Stimulated activated CD8-positive, alpha-beta memory T cell treated with anti-CD3 and anti-CD28 coated beads, Interleukin-12 subunit alpha, Interleukin-12 subunit beta, amount 100 ng/mL, for 4 hours (primary cell): Measurements from ENCODE around the gene MDFI.

Experiments
- DNase-seq: peaks from one replicate; pipeline ENCODE4 v3.0.0-alpha.2; 2020; ENCODE audit warnings: low read depth

Gene MDFI, protein sequence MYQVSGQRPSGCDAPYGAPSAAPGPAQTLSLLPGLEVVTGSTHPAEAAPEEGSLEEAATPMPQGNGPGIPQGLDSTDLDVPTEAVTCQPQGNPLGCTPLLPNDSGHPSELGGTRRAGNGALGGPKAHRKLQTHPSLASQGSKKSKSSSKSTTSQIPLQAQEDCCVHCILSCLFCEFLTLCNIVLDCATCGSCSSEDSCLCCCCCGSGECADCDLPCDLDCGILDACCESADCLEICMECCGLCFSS

DNA sequence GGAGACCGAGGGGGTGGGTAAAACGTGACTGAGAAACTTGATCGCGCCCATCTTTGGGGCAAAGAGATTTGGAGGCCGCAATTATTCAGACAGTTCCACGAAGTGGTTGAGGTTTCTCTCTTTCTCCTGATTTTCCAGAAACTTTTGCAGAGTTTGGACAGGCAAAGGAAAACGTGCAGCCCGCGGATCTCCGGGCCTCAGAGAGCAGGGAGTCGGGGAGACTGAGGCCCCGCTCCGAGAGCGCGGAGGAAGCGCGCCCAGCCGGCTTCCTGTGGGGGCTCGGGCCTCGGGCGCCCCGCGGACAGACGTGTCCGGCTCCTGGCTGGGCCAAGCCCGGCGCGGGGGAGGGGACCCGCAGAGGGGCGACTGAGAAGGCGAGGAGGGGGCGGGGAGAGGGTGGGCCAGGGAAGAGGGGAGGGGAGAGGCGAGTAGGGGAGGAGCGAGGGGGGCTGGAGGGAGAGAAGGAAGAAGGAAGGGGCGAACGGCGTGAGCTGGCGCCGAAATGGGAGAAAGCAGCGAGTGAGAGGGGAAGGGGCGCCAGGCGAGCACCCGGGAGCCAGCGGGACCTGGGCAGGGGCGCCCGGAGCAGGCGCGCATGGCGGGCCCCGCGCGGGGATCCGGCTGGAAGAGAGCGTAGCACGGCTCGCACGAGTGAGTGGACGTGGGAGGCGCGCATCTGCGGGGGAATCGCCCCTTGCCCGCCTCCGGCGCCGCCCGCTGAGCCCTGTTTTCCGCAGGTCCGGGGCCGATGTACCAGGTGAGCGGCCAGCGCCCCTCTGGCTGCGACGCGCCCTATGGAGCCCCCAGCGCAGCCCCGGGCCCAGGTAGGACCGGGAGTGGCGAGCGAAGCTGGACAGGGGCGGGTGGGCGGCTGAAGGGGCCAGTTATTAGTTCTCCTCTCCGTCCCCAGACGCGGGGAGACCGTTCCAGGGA, at the start of gene MDFI:
TSS of gene MDFI (plus strand) at position 467 of the 933 bp plus-strand sequence. CDS start at position 749, 282 bp downstream.
- DNase-seq: no peak

DNA sequence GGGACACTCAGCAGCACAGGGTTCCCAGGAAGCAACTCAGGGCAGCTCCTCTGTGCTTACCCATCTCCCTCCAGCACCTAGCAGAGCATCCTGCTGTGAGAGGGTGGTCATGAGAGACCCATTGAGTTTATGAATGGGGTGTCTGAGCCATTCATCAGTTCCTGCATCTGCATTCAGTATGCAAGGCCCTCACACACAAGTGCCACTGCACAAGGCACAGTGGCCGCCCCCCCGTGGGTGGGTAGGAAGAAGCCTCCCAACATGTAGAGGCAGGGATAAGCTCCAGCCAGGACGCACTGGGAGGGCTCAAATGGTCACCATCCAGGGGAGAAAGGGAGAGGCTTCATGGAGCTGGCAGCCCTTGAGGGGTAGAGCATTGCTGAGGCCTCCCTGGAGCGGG, 49.0 kb upstream of the MDFI start:
- DNase-seq: no peak

GRCh38 chr6:41589636-41590622, 48.3 kb upstream of the MDFI start:
- no peak for DNase-seq

DNA sequence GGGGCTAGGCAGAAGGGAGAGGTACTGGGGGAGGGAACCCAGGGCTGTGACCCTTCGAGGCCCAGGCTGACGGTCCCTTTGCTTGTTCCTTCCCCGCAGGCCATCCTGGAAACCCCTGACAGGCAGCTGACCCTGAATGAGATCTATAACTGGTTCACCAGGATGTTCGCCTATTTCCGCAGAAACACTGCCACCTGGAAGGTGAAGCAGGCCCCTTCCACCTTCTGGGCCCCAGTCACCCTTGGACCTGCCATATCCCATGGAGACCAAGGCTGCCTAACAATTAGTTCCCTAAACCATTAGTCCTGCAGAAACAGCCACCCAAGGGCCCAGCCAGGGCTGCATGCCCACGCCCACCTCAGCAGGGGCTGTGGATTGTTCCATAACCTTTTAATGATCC, 47.1 kb upstream of the MDFI start:
- DNase-seq: no peak

- DNase-seq: peak; percentile 53
Measured at GRCh38 chr6:41591859-41592502, 46.3 kb upstream of the MDFI start.

GRCh38 chr6:41593406-41593805, 44.9 kb upstream of the MDFI start:
- no peak for DNase-seq

GRCh38 chr6:41593839-41594238, 44.4 kb upstream of the MDFI start:
- DNase-seq: no peak

- no peak for DNase-seq
Measured at GRCh38 chr6:41594326-41594725, 43.9 kb upstream of the MDFI start.

- DNase-seq: no peak
Measured at GRCh38 chr6:41594766-41595165, 43.5 kb upstream of the MDFI start.

- no peak for DNase-seq
Measured at GRCh38 chr6:41595166-41595565, 43.1 kb upstream of the MDFI start.

- no peak for DNase-seq
Measured at GRCh38 chr6:41596096-41596685, 42.1 kb upstream of the MDFI start.

GRCh38 chr6:41596807-41597206, 41.5 kb upstream of the MDFI start:
- no peak for DNase-seq

DNA sequence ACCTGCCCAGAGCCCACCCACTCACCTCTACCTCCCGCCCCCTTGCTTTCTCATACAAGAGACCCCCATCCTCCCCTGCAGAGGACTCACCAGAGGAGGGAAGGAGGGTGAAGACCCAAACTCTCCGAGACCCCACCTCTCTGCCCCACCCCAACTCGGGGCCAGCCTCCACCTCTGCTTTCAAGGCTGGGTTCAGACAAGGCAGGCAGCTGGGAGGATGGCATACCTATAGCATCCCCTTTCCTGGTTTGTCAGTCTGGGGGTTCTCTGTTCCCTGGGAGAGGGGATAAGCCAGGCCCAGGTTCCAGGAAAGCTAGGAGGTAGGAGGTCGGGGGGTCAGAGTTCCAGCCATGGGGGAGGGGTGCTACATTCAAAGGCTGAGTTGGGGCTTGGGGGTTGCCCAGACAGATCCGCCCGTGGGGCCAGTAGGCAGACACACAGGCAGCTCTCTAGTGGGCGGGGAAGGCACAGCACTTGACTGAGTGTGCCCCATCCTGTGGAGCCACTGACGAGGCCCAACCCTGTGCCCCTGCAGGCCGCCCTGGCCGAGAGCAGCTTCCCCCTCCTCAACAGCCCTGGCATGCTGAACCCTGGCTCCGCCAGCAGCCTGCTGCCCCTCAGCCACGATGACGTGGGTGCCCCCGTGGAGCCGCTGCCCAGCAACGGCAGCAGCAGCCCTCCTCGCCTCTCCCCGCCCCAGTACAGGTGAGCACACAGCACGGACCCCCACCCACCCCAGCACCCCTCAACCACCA, 40.8 kb upstream of the MDFI start:
- no peak for DNase-seq

DNA sequence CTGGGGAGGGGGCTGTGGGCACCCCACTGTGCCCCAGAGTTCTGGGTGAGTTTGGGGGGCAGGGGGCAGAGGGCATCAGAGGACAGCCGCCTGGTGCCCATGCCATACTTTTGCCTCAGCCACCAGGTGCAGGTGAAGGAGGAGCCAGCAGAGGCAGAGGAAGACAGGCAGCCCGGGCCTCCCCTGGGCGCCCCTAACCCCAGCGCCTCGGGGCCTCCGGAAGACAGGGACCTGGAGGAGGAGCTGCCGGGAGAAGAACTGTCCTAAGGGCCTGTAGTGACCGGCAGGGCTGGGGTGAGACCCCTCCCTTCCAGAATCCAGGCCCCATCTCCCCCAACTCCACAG, 39.6 kb upstream of the MDFI start:
- no peak for DNase-seq

DNA sequence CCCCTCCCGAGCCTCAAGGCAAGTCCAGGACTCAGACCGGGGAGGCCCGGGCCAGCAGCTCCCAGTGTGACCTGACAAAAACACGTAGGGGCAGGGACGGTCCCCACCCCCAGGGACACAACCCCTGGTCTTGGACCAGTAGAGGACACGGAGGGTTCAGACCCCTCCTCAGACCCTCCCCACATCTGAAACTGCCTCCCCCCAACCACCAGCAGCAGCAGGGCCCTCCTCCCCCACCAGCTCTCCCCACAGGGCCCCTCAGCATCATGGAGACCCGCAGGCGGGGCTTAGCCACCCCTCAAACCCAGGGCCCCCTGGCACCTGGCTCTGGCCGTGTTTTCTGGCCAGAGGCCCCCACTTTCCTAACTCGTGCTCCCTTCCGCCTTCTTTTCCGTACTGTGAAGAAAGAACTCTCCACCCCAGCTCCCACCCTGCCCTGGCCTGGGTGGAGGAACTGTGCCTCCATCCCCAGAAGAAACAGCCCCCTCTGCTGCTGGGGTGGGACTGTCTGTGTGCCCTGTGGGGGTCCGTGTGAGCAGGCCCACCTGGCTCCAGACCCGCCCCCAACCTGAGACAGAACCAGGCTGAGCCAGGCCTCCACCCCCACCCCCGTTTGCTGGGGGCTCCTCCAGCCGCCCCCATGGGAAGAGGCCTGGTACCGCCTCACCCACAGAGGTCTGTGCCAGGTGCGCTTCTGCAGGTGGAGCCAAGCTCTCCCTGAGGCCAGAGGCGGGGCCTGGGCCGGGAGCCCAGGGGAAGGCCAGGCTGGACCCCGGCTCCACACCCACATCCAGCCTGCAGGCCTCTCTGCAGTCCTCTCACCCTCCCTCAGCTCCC, 39.0 kb upstream of the MDFI start:
- DNase-seq: no peak

GRCh38 chr6:41599852-41600445, 38.3 kb upstream of the MDFI start:
- DNase-seq: no peak

DNA sequence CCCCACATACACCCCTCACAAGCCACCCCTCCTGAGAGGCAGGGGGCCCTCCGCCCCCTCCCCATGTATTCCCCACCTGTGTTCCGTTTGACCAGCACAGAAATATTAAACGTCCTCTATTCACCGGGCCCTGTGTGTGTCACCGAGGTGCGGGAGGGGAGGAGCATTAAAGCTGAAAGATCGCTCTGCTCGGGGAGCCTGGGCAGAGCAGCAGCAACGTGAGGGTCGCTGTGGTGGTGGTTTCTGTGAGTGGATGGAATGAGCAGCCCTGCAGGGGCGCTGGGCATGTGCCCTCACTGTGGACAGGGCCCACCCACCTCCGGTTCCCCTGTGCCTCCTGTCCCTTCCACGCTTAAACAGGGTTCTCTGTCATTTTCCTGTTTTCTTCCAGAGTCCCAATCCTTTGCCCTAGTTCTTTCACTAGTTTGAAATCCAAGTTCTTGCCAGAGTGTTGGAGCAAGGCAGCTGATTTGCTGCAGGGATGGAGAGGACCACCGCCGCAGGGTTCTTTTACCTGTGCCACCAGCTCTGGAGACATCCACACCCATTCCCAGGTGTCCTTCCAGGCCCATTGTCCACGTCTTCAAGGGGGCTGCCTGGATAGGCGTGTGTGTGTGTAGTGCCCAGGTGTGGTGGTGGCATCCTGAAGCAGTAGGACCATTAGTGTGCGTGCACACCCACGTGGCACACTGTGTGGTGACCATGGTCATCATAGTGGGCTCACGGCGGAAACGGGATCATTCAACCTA, 37.6 kb upstream of the MDFI start:
- no peak for DNase-seq

DNA sequence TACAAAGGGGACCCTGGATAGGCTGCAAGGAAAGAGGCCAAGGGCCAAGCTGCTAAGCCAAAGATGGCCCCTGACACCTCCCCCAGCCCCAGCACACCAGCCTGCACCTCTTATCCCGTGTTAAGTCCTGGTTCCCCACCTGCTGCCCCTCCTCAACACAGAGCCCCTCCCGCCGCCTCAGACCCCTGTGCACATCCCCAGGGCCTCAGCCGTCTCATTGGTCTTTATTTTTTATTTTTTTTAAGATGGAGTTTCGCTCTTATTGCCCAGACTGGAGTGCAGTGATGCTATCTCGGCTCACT, 37.1 kb upstream of the MDFI start:
- no peak for DNase-seq

GRCh38 chr6:41602422-41602743, 35.9 kb upstream of the MDFI start:
- DNase-seq: no peak
